Putamen (tissue), 1 donor: ENCODE results near the gene CCDC82.

Experiments
- DNase-seq: peaks from one replicate; pipeline ENCODE4 v3.0.0-alpha.2; 2016; ENCODE audit warnings: low spot score

CCDC82 gene

DNA sequence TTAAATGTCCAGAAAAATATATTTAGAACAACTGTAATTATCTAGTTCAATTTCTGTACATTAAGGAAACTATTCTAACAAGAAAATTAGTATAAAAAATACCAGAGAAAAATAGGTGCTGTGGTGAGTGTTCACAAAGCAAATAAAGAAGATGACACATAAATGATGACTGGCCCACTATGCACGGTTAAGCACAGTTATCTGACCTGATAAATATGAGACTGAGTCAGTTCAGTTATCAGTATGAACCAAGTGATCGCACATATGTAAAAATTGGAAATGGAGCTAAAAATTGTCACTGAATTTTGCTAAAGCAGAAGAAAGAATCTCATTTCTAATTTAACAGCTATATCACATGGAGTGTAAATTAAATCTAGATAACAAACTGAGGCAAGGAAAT lies 27.9 kb downstream of the CCDC82 start:
- DNase-seq: no peak

DNA sequence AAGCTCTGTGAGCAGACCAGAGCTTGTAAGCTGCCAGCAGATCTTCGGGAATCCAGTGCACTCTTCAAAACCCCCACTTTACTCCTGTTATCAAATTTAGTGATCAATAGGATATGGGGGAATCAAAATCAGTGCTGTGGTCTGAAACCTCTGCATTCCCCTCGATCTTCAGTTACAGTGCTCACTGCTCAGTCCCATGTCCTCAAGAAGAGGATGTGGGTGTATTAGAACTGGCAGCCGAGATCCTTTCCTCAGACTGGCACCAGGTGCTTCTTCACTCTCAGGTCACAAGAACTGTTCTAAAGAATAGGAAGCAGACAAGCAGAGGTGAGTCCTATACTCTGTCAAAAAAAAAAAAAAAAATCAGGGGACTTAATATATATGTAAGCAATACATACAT lies 31.4 kb downstream of the CCDC82 start:
- DNase-seq: no peak

DNA sequence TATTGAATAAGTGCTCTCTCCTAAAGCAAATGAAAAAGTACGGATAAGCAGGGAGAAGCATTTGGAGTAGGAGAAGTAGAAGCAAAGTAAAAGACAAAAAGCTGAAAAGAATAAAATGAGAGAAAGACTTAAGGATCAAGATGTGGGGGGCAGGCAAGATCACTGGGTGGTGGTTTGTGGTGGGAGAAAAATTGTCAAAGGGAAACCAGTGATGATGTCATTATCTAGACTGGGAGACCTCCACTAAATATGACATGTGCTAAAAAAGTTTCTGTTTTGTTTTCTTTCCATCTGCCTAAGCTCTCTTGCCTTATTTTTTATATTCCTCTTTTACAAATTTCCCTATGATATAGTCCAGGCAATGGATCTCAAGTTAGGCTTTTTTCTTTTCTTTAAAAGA lies 31.9 kb downstream of the CCDC82 start:
- DNase-seq: no peak

DNA sequence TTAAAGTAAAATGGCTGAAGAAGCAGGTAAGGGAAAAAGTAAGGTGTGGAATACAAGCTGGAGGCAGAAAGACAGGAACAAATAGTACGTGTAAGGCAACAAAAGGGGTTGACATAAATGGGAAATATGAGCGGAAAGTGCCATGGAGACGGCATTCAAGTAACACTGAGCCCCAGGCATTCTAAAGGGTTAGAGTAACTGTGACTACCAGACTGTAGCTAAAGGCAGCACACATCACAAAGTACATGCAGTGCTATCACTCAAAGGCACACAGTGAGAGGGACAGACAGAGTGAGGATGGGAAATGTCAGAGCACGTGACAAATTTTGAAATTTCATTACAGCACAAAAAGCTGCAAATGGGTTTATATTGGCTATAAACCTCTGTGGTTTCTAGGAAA lies 32.9 kb downstream of the CCDC82 start:
- DNase-seq: no peak

DNA sequence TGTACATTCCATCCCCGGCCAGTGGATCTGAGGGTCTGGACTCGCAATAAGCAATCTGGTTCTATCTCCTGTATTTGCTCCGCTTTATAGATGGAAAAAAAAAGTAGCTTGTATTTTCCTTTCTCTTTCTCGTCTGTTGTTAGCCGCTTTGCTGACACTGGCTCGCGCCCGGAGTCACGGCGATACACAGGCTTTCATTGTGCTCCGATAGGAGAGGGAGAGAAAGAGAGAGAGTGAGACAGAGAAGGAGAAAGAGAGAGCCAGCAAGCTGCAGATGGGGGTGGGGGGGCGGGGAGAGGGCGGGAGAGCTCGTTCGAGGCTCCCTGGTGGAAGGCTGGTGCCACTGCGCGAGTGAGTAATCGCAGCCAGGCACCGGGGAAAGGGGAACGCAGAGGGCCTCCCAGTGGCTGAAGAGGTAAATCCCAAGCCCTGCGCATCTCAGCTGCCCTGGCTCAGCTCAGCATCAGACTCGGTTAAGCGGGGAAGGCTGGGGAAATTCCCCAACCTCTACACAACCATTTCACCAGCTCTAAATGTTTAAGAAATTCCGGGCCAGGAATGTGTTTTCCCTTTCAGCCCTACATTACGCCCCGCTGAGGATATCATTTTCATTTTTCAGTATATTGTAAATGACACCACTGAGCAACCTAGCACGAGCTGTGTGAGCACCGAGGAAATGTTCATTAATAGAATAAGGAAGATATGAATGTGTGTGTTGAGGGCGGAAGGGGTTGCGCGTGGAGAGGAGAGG lies 46.6 kb downstream of the CCDC82 start, which contains the start of gene MAML2:
Gene MAML2 (minus strand): TSS at position 235 of the 751 bp plus-strand sequence. CDS start 1,300 bp downstream, outside the sequence.
- peak; percentile 97 for DNase-seq

DNA sequence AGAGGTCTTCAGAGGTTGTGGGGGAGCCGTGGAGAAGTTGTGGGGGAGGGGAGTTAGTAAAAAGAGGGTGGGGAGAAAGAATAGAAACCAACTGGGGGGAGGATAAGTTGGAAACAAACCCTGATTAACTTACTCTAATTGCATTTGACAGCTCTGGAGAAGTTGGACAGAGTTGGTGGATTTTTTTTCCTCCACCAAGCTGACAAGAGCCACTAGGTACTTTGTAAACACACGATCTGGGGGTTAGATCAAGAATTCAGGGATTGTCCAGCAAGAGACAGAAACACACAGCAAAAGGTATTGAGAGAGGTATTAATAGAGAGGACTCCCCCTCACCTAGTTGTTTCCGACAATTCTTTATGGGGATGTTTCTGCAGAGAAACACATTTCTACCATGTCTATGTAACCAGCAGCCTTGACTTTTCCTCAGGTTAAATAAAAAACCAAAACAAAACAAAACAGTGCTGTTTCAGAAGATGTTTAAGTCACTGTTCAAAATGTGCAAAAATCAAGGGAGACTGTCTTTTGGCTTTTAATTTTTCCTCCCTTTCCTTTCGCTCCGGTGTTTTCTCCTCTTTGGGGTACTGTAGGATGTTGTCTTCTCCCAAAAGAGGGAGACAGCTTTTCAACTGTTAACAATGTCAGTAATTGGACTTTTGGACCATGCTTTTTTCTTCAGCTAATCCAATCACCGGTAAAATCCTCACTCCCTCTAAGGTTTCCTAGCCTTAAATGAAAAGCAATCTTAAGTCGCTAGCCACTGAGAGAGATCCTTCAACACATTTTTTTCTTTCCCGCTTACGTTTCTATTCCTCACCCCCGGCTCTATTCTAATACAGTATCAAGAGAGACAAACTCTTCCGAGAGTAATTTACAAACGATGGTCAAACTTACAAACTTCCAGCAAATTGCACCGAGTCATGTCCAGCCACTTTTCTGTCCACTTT lies 47.4 kb downstream of the CCDC82 start:
- peak; percentile 40 for DNase-seq

DNA sequence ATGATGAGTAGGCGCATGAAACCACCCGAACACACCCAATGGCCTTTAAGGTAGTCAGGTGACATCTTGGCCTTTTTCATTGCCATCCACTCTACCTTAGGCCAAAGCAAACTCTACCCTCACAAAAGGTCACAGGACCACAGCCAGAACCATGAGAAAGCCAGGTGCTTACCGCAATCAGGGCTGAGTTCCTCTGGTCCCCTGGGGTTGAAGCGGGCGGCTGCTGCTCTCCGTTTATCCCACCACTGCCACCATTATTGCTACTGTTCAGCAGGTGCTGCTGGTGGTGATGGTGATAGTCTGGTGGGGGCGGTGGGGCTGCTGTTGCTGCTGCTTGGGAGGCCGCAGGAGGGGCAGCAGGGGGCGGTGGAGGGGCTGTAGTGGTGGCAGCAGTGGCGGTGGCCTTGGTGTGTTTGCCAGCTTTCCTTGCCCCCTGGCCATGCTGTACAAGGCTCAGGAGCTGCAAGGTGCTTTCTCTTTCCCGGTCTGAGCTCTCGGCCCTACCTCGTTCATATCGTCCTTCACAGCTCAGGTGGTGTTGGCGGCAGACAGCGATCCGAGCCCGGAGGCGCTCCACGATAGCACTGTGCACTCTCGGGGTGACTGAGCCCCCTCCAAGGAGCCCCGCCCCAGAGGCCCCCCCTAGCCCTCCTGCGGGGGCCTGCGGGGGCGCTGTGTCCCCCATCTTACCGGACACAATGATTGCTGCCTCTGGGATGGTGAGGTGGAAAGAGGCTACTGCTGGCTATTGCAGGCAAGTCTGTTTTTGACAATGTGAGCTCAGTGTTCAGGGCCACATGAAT lies 48.3 kb downstream of the CCDC82 start:
- no peak for DNase-seq

DNA sequence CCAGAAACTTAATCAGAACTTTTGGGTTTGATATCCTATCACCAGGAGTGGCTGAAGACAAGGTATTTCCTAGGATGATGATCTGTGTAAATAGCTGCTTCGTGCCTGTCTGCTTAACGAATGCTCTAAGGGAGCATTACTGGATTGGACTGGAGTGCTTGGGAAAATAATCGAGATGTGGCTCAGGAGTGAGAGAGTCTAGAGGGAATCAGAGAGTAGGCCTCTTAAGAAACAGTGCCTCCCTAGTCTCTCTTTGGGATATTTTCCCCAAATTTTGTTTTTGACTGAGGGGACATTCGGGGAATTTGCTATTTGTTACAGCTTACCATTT lies 49.2 kb downstream of the CCDC82 start:
- DNase-seq: no peak

DNA sequence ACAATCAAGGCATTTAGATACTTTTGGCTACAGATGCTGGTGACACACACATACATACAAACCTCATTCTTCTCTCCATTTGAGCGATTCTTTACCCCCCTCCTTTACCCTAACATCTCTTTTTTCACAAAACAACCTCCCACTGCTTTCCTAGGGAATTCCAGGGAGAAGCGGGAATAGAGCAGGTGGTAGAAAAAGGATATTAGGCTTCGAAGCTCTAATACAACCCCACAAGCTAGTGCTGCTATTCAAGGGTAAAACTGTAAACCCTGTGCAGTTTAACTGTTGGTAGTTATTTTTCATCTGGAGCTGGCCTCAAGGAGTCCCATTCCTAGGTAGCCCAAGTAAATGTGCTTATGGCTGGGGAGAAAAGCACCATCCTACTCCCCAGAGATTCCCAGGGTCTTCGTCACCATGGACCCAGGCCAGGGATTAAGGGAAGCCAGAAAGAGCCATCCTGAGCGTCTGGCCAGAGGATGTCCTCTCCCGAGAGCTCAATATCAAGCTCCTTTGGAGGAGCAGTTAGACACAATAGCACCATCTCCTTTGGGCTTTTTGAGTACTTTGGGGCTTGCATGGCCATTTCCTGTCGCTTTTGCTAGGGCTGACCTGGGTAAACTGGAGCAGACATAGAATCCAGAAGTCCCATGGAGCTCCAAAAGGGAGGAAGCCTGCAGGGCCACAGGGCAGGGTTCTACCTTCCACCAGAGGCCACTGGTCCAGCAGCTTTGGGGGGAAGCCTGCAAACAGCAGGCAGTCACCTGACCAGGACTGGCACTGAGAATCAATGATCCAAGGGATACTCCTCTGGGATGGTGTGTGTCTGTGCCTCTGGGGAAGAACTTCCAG lies 49.8 kb downstream of the CCDC82 start:
- peak; percentile 26 for DNase-seq

DNA sequence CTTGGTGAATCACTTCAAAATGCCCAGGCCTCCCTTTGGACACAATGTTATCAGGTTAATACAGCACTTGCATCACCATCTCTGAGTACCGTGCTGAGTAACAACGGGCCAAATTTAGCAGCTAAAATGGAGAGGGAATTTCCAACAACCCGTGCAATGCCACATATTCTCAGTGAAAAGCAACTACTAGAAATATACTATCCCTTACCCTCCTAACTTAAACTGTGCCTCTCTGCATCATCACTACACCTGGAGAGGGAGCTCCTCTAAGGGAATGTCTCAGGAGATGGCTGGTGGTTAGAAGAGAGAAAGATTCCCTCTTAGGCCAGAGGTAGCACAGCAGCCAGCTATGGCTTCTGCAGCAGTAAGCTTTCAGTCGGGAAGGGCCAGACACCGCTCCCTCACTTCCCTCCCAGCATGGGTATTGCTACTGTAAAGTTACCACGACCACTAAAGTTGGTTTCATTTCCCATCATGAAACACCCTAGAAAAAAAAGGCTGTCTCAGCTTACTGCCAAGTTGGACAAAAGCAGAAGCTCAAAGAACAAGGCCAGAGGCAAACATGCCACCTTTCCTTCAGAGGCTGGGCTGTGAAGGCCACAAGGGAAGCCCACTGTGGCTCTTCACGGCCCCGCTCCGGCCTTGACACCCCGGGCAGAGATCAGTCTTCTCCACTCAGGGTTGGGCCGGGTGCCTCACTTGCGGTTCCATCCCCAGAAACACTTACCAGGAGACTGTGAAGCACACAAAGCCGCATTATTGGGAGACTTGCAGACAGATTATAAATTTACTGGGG lies 50.6 kb downstream of the CCDC82 start:
- peak; percentile 94 for DNase-seq

DNA sequence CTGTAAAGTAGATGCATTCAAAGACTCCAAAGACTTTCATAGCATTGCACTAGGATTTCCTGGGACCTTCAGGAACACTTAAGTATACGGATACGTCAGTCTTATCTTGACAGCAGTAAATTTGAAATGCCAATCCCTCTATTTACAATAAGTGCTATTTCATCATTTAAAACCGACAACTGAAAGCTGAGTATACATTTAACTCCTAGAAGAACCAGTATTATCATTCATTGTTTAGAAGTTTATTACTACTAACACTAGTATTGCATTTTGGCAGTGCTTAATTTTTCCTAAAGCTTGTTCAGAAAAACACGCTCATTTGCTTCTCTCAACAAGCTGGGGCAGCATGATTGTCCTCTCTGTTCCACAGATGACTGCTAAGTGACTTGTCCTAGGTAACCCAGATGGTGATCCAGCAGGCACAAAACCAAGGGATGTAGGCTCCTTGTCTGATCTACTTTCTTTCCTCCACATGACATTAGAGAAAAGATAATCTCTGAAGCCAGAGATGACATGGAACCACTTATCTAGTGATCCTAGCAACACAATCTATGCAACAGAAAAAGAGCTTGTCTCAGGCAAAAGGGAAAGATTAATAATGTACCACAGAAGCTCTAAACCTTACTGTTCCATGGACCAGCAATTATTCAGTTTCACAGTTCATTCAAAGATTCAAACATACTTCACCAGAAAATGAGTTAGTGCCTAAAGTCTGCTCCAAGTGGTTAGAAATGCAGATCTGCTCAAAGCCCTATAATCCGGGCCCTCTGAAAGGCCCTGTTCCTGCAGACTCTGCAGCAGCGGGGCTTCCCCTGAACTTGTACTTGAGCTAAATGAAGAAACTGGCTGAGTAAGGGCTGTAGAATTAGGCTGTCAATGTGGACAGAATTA lies 51.9 kb downstream of the CCDC82 start:
- peak; percentile 36 for DNase-seq

DNA sequence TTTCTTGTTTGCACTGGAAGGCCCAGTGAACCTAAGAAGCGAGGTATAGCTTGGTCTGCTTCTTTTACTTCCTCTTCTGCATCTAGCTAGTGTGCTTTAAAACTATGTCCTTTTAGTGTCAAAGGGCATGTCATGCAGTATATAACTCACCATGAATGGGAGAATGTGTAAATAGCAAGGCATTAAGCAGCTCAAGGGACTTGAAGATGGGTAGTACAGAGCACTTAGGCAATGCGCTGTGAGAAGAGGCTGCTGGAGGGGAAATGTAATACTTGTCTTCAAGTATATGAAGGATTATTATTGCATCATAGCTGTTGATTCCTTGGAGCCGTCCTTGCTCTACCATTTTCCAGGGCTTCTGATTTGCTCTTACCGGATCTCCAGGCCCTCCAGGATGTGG lies 54.3 kb downstream of the CCDC82 start:
- no peak for DNase-seq

DNA sequence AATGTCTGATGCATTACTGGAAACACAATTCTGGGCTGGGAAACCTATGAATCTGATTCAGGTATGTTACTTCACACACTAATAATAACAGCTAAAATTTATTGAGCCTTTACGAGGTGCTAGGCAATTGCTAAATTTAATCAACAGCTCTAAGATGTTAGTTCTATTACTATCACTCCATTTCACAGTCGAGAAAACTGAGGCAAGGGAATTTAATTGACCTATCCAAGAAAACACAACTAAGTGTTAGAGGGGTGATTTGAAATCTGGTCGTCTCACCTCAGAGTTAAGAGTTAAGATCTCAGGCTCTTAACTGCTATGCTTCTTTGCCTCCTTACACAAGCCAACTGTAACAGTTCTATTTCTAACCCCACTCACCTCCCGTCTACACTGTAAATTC lies 55.5 kb downstream of the CCDC82 start:
- DNase-seq: no peak

DNA sequence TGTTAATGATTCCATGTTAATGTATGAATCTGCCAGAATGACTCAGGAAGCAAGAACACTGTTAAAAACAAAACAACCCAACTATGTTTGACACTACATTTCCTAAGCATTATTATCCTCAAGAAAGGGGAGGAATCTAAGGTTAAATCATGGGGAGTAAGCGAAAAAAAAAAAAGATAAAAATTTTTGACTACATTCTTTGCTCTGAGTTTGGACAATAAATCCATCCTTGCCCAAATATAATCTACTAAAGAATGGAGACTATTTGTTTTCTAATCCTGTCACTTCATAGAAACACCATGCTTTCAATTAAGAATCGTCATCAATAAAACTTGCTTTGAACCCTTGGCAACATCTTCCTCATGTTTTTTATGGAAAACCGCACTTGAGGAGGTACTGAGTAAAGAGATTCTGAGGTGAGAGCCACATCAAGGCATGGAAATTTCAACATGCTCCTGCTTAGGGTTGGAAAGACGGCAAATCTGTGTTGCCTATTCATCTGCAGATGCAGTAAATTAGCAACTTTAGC lies 56.5 kb downstream of the CCDC82 start:
- DNase-seq: no peak

DNA sequence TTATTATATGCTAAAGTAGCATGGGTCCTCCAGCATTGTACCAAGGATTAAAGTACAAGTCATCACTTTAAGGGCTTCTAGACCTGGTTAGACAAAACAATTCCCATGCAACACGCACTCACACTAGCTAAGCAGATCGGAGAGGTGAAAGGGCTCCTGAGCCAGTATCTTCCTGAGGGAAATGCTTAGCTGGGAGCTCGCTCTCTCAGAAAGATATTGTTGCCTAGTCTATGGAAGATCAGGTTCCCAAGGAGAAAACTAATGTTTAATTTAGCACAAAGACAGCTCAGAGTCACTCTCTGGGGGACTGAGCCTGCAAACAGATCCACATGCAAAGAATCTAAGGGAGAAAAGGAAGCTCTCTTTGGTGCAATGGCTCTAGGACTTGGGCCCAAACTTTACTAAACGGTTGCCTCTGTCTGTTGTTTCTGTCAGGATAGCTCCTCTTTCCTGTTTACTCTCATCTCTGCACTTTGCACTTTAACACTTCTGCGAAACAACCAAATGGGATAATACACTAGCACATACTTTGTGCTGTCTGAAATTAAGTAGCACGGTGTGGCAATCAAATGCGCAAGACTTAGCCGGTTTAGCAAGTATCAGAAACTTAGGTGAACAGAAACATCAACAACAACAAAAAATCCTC lies 57.5 kb downstream of the CCDC82 start:
- DNase-seq: no peak

DNA sequence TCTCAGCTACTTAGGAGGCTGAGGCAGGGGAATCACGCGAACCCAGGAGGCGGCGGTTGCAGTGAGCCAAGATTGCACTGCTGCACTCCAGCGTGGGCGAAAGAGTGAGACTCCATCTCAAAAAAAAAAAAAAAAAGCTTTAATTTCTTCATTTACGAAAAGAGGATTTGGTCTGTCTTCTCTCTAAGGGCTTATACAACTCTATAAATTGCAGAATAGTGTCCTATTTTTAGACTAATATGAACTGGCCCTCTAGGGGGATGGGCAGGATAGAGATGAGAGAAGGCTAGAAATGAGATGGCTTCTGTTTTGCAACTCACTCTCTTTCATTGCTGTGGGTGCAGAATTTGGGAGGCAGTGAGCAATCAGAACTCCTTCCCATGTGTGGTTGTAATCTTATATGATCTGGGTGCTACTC lies 58.0 kb downstream of the CCDC82 start:
- DNase-seq: no peak

DNA sequence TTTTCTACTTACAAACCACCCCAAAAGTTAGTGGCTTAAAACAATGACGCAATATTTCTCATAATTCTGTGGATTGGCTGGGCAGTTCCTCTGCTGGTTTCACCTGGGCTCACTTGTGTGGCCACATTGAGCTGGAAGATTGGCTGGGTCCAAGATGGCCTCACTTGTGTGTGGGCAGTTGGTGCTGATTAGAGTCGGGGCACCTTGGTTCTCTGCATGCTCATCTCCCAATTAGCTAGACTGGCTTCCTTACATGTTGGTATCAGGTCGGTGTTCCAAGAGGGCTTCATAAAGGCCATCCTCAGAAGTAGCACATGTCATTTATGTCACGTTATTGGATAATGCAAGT lies 59.2 kb downstream of the CCDC82 start:
- DNase-seq: no peak

DNA sequence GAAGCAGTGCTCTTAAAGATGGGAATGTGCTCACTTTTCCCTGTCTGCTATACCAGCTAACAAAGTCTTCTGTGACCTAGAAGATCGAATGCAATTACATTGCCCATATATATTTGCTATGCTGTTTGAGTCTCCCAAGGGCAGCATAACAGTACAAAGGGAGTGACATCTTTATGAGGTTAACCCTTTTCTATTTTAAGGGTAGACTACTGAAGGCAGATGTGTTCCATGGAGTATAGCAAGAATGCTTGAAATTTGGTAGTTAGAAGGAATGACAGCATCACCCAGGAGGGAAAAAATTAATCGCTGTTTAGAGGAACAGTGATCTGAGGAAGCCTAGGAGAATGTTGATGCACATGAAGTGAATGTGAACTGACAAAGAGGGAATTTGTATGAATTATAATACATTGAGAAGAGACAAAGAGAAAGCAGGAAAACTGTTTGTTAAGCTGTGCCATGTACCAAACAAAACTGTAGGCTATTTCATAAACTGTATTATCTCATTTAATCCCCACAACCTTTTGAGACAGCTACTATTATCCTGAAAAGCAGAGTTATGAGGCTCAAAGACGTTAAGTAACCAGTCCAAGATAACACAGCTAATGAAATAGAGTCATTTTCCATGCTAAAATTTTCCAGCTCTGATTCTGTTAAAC lies 59.7 kb downstream of the CCDC82 start:
- DNase-seq: no peak
